Myocyte (in vitro differentiated cells): ENCODE data around the gene PATL2. TPM values are rescaled to one million over a fixed set of nuclear protein-coding genes. Genes with fewer than 3 reads are reported as not detected.
"Not testable (repeated sequence)": the region's sequence is repeated elsewhere in the genome, so short reads cannot be mapped to it uniquely, and the experiment has no call there.

Experiments used
- DNase-seq: peaks from one replicate; pipeline ENCODE4 v3.0.0-alpha.2; 2012; ENCODE audit warnings: low read depth
- total RNA-seq: library from RNA; depleted of rRNA; stranded (reverse); fragments of >200 nt; gene quantifications from 2 replicates; pipeline ENCODE4 v1.2.3, GENCODE V29; 2014

The PATL2 gene
- total RNA-seq, 1 donor from 2014 or later = 0.19 TPM

GRCh38 chr15:44719293-44719999, 8.3 kb upstream of the PATL2 start:
- no peak for DNase-seq

GRCh38 chr15:44718927-44719292, 7.8 kb upstream of the PATL2 start:
- DNase-seq = no peak

GRCh38 chr15:44718180-44718926, 7.2 kb upstream of the PATL2 start:
- DNase-seq = no peak

- DNase-seq = no peak
Observed at GRCh38 chr15:44716983-44717602, 6.0 kb upstream of the PATL2 start.

- no peak for DNase-seq
Observed at GRCh38 chr15:44715797-44716334, 4.7 kb upstream of the PATL2 start.

DNA sequence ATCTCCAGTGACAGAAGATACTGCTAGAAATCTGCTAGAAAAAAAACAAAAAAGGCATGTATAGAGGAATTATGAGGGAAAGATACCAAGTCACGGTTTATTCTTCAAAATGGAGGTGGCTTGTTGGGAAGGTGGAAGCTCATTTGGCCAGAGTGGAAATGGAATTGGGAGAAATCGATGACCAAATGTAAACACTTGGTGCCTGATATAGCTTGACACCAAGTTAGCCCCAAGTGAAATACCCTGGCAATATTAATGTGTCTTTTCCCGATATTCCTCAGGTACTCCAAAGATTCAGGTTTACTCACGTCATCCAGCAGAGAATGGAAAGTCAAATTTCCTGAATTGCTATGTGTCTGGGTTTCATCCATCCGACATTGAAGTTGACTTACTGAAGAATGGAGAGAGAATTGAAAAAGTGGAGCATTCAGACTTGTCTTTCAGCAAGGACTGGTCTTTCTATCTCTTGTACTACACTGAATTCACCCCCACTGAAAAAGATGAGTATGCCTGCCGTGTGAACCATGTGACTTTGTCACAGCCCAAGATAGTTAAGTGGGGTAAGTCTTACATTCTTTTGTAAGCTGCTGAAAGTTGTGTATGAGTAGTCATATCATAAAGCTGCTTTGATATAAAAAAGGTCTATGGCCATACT, 4.1 kb upstream of the PATL2 start:
- DNase-seq = no peak

DNA sequence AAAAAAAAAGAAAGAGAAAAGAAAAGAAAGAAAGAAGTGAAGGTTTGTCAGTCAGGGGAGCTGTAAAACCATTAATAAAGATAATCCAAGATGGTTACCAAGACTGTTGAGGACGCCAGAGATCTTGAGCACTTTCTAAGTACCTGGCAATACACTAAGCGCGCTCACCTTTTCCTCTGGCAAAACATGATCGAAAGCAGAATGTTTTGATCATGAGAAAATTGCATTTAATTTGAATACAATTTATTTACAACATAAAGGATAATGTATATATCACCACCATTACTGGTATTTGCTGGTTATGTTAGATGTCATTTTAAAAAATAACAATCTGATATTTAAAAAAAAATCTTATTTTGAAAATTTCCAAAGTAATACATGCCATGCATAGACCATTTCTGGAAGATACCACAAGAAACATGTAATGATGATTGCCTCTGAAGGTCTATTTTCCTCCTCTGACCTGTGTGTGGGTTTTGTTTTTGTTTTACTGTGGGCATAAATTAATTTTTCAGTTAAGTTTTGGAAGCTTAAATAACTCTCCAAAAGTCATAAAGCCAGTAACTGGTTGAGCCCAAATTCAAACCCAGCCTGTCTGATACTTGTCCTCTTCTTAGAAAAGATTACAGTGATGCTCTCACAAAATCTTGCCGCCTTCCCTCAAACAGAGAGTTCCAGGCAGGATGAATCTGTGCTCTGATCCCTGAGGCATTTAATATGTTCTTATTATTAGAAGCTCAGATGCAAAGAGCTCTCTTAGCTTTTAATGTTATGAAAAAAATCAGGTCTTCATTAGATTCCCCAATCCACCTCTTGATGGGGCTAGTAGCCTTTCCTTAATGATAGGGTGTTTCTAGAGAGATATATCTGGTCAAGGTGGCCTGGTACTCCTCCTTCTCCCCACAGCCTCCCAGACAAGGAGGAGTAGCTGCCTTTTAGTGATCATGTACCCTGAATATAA, 2.2 kb upstream of the PATL2 start:
- peak; percentile 52 for DNase-seq

DNA sequence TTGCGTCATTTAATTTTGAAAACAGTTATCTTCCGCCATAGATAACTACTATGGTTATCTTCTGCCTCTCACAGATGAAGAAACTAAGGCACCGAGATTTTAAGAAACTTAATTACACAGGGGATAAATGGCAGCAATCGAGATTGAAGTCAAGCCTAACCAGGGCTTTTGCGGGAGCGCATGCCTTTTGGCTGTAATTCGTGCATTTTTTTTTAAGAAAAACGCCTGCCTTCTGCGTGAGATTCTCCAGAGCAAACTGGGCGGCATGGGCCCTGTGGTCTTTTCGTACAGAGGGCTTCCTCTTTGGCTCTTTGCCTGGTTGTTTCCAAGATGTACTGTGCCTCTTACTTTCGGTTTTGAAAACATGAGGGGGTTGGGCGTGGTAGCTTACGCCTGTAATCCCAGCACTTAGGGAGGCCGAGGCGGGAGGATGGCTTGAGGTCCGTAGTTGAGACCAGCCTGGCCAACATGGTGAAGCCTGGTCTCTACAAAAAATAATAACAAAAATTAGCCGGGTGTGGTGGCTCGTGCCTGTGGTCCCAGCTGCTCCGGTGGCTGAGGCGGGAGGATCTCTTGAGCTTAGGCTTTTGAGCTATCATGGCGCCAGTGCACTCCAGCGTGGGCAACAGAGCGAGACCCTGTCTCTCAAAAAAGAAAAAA, 1.4 kb upstream of the PATL2 start:
- peak; percentile 80 for DNase-seq

- peak; percentile 46 for DNase-seq
Observed at GRCh38 chr15:44711743-44712345, 721 bp upstream of the PATL2 start.

DNA sequence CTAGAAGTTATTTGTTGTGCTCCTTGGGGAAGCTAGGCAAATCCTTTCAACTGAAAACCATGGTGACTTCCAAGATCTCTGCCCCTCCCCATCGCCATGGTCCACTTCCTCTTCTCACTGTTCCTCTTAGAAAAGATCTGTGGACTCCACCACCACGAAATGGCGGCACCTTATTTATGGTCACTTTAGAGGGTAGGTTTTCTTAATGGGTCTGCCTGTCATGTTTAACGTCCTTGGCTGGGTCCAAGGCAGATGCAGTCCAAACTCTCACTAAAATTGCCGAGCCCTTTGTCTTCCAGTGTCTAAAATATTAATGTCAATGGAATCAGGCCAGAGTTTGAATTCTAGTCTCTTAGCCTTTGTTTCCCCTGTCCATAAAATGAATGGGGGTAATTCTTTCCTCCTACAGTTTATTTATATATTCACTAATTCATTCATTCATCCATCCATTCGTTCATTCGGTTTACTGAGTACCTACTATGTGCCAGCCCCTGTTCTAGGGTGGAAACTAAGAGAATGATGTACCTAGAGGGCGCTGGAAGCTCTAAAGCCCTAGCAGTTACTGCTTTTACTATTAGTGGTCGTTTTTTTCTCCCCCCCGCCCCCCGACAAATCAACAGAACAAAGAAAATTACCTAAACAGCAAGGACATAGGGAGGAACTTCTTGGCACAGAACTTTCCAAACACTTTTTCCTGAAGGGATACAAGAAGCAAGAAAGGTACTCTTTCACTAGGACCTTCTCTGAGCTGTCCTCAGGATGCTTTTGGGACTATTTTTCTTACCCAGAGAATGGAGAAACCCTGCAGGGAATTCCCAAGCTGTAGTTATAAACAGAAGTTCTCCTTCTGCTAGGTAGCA, 657 bp downstream of the PATL2 start:
- peak; percentile 51 for DNase-seq

GRCh38 chr15:44706946-44707636, 4.0 kb downstream of the PATL2 start:
- no peak for DNase-seq

- DNase-seq = no peak
Observed at GRCh38 chr15:44706401-44706800, 4.7 kb downstream of the PATL2 start.

GRCh38 chr15:44705986-44706385, 5.1 kb downstream of the PATL2 start:
- DNase-seq = no peak

DNA sequence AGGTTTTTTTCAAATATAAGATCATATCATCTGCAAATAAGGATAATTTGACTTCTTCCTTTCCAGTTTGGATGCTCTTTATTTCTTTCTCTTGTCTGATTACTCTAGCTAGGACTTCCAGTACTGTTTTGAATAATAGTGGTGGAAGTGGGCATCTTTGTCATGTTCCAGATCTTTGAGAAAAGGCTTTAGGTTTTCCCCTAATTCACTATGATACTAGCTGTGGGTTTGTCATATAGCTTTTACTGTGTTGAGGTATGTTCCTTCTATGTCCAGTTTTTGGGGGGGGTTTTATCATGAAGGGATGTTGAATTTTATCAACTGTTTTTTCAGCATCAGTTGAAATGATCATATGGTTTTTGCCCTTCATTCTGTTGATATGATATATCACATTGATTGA, 10.4 kb downstream of the PATL2 start:
- not testable (repeated sequence) for DNase-seq

GRCh38 chr15:44698641-44699040, 12.5 kb downstream of the PATL2 start:
- no peak for DNase-seq

DNA sequence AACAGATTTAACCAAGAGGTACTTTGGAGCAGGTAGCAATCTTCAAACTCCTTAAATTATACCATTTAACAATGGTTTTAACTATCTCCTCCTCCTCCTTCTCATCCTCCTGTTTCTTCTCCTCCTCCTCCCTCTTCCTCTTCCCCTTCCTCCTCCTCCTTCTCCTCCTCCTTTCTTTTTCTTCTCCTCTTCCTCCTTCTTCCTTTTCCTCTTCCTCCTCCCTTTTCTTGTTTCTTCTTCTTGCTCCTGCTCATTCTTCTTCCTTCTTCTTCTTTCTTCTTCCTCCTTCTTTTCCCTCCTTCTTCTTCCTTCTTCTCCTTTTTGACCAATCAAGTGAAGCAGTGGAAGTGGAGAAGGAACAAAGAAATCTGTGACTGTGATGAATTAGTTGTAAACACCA, 14.1 kb downstream of the PATL2 start:
- DNase-seq = no peak

- DNase-seq = no peak
Observed at GRCh38 chr15:44695294-44695693, 15.8 kb downstream of the PATL2 start.

GRCh38 chr15:44694416-44694815, 16.7 kb downstream of the PATL2 start:
- DNase-seq = no peak
